SJCRH30 (cell line): ENCODE measurements around the gene CARD9. TPM values are rescaled to one million over a fixed set of nuclear protein-coding genes. Genes with fewer than 3 reads are reported as not detected.
A peak's percentile ranks its signal among the peaks of the same experiment; 100 is the strongest.

Experiments
- DNase-seq, 2 experiments: peaks; one replicate each; pipeline ENCODE4 v3.0.0-alpha.2; 2015 to 2020
- H3K27ac ChIP-seq: fragments of 250-450 bp; sonication (Bioruptor Pico); 2 replicates; pipeline ENCODE4 v1.5.1; 2020; ENCODE audit warnings: mild to moderate bottlenecking, moderate library complexity
- H3K27me3 ChIP-seq: fragments of 250-450 bp; sonication (Bioruptor Pico); 2 replicates; pipeline ENCODE4 v1.5.1; 2020; ENCODE audit warnings: mild to moderate bottlenecking, moderate library complexity
- H3K36me3 ChIP-seq: fragments of 250-450 bp; sonication (Bioruptor Pico); 2 replicates; pipeline ENCODE4 v1.5.1; 2020; ENCODE audit warnings: mild to moderate bottlenecking, moderate library complexity
- H3K4me1 ChIP-seq: fragments of 250-450 bp; sonication (Bioruptor Pico); 2 replicates; pipeline ENCODE4 v1.5.1; 2020; ENCODE audit warnings: mild to moderate bottlenecking, moderate library complexity
- H3K4me3 ChIP-seq: fragments of 250-450 bp; sonication (Bioruptor Pico); 2 replicates; pipeline ENCODE4 v1.5.1; 2020; ENCODE audit warnings: mild to moderate bottlenecking, moderate library complexity
- H3K9me3 ChIP-seq: fragments of 250-450 bp; sonication (Bioruptor Pico); replicated peaks from 2 replicates; pipeline ENCODE4 v1.5.1; 2020; ENCODE audit warnings: mild to moderate bottlenecking, moderate library complexity
- total RNA-seq: library from RNA; depleted of rRNA; stranded (reverse); fragments of >200 nt; shearing (Covaris generic); gene quantifications from 2 replicates; pipeline ENCODE4 v1.2.3, GENCODE V29; 2014

Gene CARD9
- total RNA-seq, 1 experiment from 2014 or later: 11.8 TPM

- Histone ChIP-seq H3K27ac (no peak overlapping the region), H3K9me3 (no peaks in the 10 kb centered on the region), H3K27me3 (no peaks in the 10 kb centered on the region), H3K4me3 (no peak overlapping the region), H3K4me1 (peaks cover 9% of the 10 kb centered on the region), H3K36me3 (peaks cover 3% of the 10 kb centered on the region)
- DNase-seq: no peak
Observed at GRCh38 chr9:136366826-136367225, 6.6 kb downstream of the CARD9 start.

DNA sequence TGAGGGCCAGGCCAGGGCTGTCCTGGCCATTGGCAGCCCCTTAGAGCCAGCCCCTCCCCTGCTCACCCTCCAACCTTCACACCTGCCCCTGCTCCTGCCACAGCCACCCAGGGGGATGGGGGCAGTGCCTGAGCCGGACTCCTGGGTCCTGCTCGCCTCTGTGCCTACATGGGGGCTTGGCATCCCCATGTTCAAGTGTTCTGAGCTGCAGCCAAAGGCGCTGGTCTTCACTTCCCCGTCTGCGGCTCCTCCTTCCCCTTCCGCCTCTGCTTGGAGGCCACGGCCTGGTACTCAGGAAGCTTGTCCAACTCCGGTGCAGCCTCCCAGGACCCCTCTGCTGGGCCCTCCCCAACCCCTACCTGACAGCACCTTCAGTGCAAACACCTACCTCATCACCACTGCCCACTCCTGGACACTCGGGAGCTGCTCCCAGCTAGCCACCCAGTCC lies 7.7 kb downstream of the CARD9 start:
- no peaks in the 10 kb centered on the region for H3K27me3 ChIP-seq
- DNase-seq: no peak
- H3K36me3 ChIP-seq: peaks cover 3% of the 10 kb centered on the region
- no peak overlapping the region for H3K27ac ChIP-seq
- H3K9me3 ChIP-seq: no peaks in the 10 kb centered on the region
- H3K4me3 ChIP-seq: no peak overlapping the region
- H3K4me1 ChIP-seq: peaks cover 9% of the 10 kb centered on the region

DNA sequence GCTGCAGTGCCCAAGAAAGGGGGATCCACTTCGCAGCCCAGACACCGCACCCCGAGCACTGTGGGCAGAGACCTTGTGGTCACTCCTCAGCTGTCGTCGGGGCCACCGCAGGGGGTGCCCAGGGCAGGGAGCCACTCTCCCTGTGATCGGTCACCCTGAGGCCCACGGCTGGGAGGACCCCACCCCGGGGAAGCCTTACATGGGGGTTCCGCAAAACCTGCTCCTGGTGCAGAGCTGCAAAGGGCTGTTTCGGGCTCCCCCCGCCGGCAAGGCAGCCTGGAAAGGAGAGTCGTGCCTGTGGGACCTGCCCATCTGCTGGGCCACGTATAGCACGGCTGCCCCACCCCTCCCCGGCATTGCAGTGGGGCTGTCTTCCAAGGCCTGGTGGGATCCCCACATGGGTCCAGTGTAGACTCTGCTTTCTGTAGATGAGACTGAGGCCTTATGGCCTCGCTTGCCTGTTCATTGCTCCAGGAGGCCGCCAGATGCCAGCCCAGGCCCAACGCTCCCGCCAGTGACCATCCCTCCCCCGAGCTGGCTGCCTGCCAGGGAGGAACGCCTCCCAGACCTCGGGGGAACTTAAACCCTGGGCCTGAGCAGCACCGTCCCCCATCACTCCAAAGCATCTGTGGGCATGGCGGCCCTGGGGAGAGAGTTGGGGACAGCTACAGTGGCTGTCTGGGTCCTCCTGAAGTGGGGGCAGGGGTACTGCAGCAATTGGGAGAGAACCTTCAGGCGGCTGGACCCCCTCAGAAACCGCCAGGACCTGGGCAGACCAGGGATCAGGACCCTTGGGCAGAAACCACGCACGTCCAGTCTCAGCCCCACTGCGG lies 8.3 kb downstream of the CARD9 start:
- Histone ChIP-seq H3K9me3 (no peaks in the 10 kb centered on the region), H3K4me3 (no peak overlapping the region), H3K27me3 (no peaks in the 10 kb centered on the region), H3K4me1 (peaks cover 9% of the 10 kb centered on the region), H3K36me3 (peaks cover 3% of the 10 kb centered on the region), H3K27ac (no peak overlapping the region)
- DNase-seq: peak in 1 of 2 experiments; percentile 28

DNA sequence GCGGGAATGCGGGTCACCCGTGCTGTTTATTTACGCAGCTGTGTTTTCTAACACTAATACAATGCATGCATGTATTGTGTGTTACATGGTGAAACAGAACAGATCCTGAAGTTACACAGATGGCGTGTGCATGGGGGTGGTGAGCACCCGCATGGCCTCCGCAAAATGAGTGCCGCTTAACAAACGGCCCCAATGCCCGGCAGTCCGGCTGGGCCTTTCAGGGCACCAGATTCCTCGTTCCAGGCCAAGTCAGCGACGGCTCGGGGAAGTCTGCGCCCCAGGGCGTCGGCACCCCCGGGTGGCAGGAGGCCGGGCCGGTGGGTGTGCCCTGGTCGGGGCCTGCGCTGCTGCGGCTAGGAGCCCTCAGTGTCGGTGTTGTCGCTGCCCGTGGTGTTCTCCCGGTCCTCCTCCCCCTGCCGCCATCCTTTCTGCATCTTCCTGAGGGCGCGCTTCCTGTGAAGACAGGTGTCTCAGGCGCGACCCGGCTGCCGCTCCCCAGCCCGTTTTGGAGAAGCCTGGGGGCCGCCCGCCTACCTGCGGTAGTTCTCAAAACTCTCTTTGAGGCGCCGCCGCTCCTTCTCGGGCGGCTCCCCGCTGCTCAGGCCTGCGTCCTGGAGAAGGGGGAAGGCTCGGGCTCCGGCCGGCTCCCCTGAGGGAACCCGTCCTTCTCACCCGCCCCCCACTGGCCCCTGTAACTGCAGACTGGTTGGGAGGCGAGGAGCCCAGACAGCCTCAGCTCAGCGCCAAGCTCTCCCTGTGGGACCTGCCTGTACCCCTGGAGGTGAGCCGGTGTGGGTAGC lies 9.3 kb downstream of the CARD9 start:
- DNase-seq: no peak
- peaks cover under 1% of the 10 kb centered on the region; the same call in 1 of the 2 replicates for H3K36me3 ChIP-seq
- H3K4me3 ChIP-seq: peak overlapping the region; percentile 94
- no peak overlapping the region for H3K27ac ChIP-seq
- H3K9me3 ChIP-seq: no peaks in the 10 kb centered on the region
- no peaks in the 10 kb centered on the region for H3K27me3 ChIP-seq
- H3K4me1 ChIP-seq: peaks cover 9% of the 10 kb centered on the region

DNA sequence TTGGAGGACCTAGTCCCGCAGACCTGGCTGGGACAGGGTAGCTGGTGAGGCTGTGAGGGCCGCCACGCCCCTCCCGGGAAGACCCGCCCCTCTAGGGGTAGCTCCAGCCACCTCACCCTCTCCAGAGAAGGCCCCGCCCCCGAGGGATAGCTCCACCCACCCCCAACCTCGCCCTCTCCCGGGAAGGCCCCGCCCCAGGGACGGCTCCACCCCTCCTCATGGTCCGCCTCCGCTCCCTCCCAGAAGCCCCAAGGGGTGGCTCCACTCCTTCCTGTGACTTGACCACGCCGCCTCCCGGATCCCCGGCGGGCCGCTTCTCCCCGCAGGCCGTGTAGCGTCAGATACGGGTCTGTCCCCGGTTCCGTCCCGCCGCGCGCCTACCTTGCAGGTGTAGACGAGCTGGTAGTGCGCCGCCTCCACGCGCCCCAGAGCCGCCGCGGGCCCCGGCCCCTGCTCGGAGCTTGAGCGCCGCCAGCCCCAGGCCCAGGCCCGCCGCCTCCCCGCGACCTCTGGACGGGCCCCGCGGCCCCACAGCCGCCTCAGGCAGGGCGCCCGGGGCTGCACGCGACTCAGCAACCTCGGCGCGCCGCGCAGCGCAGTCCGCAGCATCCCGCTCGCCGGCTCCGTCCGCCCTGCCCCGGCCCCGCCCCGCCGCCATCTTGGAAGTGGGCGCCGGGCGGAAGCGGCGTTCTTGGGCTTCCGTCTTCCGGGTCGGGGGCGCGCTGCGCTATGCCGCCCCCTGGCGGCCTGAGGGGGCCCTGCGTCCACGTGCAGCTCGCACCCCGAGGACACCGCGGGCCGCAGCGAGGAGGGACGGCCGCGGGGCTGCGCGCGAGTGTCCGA lies 10.1 kb downstream of the CARD9 start, which contains the start of gene DNLZ:
DNLZ (minus strand) TSS at position 639 of the 843 bp plus-strand sequence; CDS start at position 609, 30 bp downstream.
- Histone ChIP-seq H3K4me1 (peaks cover 9% of the 10 kb centered on the region), H3K9me3 (no peaks in the 10 kb centered on the region), H3K36me3 (no peaks in the 10 kb centered on the region), H3K4me3 (peak within 1 kb of the TSS; percentile 94), H3K27me3 (no peaks in the 10 kb centered on the region), H3K27ac (peak within 1 kb of the TSS; percentile 58; the same call in 1 of the 2 replicates)
- DNase-seq: peak; percentile 98 to 99

DNA sequence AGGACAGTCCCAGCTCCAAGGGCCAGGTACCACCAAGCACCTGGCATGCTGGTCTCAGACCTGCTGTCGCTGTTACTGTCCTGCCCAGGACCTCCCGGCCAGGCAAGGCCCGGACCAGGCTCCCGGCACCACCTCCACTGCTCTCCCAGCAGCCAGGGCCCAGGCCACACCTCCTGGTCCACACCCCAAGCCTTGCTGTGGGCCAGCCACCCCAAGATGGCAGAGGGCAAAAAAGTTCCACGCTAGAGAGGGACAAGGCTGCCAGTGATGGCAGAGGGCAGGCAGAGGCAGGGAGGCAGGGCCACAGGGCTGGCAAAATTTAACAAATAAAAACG lies 11.1 kb downstream of the CARD9 start:
- no peaks in the 10 kb centered on the region for H3K9me3 ChIP-seq
- H3K27ac ChIP-seq: no peak overlapping the region
- no peak for DNase-seq
- H3K36me3 ChIP-seq: no peaks in the 10 kb centered on the region
- peaks cover 9% of the 10 kb centered on the region for H3K4me1 ChIP-seq
- no peaks in the 10 kb centered on the region for H3K27me3 ChIP-seq
- no peak overlapping the region for H3K4me3 ChIP-seq

DNA sequence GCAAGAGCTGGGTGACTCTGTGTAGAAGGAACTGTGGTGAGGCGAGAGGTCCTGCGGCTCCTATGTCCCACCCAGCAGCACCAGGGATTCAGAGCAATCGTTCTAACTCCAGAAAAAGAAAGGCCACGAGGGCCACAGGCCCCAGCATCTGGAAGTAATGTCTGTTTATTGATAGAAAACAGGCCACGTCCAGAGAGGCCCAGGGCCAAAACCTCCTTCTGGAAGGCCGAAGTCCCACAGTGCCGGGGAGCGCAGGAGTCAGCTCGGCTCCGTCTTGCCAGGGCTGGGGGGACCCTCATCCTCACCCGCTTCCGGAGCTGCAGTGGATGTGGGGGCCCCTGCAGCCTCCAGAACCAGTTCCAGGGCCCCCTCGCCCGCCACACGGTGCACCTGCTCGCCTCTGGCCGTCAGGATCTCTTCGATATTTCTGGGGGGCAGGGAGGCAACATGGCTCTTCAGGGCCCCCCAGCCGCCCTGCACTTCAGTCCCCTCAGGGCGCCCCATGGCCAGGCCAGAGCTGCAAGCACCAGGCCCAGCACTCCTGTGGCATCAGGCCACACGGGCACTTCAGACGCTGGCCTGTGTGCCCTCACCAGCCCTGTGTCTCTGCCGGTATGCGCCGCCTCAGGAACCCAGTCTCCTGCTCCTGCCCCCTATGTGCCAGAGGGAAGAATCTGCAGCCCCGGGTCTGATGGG lies 11.6 kb downstream of the CARD9 start:
- Histone ChIP-seq H3K27me3 (no peaks in the 10 kb centered on the region), H3K27ac (no peak overlapping the region), H3K4me3 (no peak overlapping the region), H3K4me1 (peaks cover 9% of the 10 kb centered on the region), H3K36me3 (no peaks in the 10 kb centered on the region), H3K9me3 (no peaks in the 10 kb centered on the region)
- no peak for DNase-seq

GRCh38 chr9:136361047-136361753 lies 12.3 kb downstream of the CARD9 start:
- H3K36me3 ChIP-seq: no peaks in the 10 kb centered on the region; the same call in 1 of the 2 replicates
- H3K27ac ChIP-seq: no peak overlapping the region
- H3K9me3 ChIP-seq: no peaks in the 10 kb centered on the region
- no peaks in the 10 kb centered on the region for H3K27me3 ChIP-seq
- H3K4me1 ChIP-seq: peaks cover 9% of the 10 kb centered on the region
- H3K4me3 ChIP-seq: no peak overlapping the region
- no peak for DNase-seq

GRCh38 chr9:136359774-136360718 lies 13.4 kb downstream of the CARD9 start:
- Histone ChIP-seq H3K4me1 (peaks cover 9% of the 10 kb centered on the region), H3K27me3 (no peaks in the 10 kb centered on the region), H3K9me3 (no peaks in the 10 kb centered on the region), H3K36me3 (no peaks in the 10 kb centered on the region; the same call in 1 of the 2 replicates), H3K27ac (no peak overlapping the region), H3K4me3 (no peak overlapping the region)
- DNase-seq: no peak

DNA sequence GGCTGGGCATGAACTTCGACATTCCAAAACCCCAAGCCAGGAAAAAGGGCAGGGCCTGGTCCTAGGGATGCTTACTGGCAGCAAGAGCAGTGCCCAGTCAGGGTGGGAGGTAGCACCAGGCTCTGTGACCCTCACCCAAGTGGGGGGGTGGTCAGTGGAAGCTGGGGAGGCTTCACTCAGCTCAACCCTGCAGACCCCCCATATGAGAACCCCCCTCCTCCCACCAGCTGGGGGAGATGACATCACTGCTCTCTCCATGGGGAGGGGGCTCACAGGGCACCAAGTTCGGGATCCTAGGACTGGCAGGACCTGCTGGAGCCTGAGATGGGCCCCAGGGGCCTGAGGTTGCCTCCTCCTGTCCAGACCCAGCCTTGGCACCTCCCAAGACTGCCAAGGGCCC lies 14.6 kb downstream of the CARD9 start:
- H3K36me3 ChIP-seq: no peaks in the 10 kb centered on the region; the same call in 1 of the 2 replicates
- no peak overlapping the region for H3K4me3 ChIP-seq
- H3K9me3 ChIP-seq: no peaks in the 10 kb centered on the region
- peaks cover 4% of the 10 kb centered on the region for H3K4me1 ChIP-seq
- no peak overlapping the region for H3K27ac ChIP-seq
- no peaks in the 10 kb centered on the region for H3K27me3 ChIP-seq
- no peak for DNase-seq

- H3K4me1 ChIP-seq: peaks cover 3% of the 10 kb centered on the region; the same call in 1 of the 2 replicates
- no peaks in the 10 kb centered on the region; the same call in 1 of the 2 replicates for H3K36me3 ChIP-seq
- no peaks in the 10 kb centered on the region for H3K27me3 ChIP-seq
- no peaks in the 10 kb centered on the region for H3K9me3 ChIP-seq
- DNase-seq: no peak
- H3K27ac ChIP-seq: no peak overlapping the region
- no peak overlapping the region for H3K4me3 ChIP-seq
Observed at GRCh38 chr9:136358016-136358415, 15.5 kb downstream of the CARD9 start.

DNA sequence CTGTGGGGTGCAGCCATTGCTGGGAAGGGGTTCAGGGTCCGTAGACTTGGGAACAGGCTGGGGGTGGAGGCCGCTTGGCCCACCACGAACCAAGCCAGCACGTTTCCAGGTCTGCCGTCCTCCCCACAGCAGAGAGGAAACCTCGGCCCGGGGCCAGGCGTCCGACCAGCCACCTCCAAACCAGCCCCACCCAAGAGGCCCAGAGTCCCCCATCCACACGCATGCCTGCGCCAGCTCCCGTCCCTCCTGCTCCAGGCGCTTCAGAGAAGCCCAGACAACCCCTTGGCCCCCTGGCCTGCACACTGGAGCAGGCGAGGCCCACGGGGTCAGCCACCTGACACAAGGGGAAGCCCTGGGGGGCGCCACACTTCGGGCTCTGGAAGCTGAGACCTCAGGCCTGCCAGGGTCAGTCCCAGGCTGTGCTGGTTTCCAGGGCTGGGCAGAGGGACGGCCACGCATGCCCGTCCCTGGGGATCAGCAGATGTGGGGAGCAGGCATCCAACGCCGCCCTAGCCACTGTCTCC lies 16.2 kb downstream of the CARD9 start:
- H3K36me3 ChIP-seq: no peaks in the 10 kb centered on the region; the same call in 1 of the 2 replicates
- H3K9me3 ChIP-seq: no peaks in the 10 kb centered on the region
- no peak overlapping the region for H3K4me3 ChIP-seq
- H3K27ac ChIP-seq: no peak overlapping the region
- no peak for DNase-seq
- H3K4me1 ChIP-seq: no peaks in the 10 kb centered on the region
- no peaks in the 10 kb centered on the region for H3K27me3 ChIP-seq
